GM12892 (cell line): Measurements from ENCODE around the gene SAMD1.
"Not testable (repeated sequence)": the region's sequence is repeated elsewhere in the genome, so short reads cannot be mapped to it uniquely, and the experiment has no call there.

Experiments
- DNase-seq: peaks from one replicate; pipeline ENCODE4 v3.0.0; 2011; ENCODE audit not compliant: insufficient read length
- FAIRE-seq: peaks from 2 replicates; lab custom pipeline; 2011; peaks lifted over from hg19 to GRCh38; lab: Jason Lieb, UNC
- POLR2A ChIP-seq: IDR thresholded peaks from 2 replicates; pipeline ENCODE4 v1.6.1; 2011; ENCODE audit warnings: low read depth, low read length, control low read depth
- POLR2AphosphoS5 ChIP-seq: IDR thresholded peaks from 2 replicates; pipeline ENCODE4 v1.6.1; 2011; ENCODE audit warnings: low read depth, low read length, control low read depth
- TAF1 ChIP-seq: IDR thresholded peaks from 2 replicates; pipeline ENCODE4 v1.6.1; 2011; ENCODE audit warnings: low read depth, mild to moderate bottlenecking, control low read depth, low read length, borderline replicate concordance

SAMD1 gene

DNA sequence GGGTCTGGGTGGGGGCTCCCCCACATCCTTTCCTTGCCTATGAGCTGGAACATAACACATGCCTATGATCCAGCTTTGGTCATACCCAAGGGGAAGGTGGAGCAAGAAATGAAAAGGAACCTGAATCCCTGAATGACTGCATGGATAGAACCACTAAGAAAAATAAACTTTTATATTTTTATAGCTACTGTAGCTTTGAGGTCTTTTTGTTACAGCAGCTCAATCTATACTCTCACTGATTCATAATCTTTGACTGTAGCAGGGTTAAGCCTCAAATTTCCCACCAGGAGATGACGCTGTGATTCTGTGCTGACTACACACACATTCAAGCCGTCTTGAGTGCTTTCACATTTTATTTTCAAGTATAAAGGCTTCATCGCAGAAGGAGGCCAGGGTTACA lies 37.5 kb downstream of the SAMD1 start:
- no peak for FAIRE-seq
- no peak for TF ChIP-seq POLR2A
- no peak for TF ChIP-seq TAF1
- DNase-seq = no peak

DNA sequence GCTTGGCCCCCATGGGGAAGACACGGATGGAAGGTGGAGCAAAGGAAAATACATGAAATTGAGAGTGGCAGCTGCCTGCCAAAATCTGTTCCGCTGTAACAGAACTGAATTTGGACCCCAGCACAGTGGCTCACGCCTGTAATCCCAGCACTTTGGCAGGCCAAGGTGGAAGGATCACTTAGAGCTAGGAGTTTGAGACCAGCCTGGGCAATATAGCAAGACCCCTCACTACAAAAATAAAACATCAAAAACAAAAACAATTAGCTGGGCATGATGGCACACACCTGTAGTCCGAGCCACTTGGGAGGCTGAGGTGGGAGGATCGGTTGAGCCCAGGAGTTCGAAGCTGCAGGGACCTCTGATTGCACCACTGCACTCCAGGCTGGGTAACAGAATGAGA lies 38.1 kb downstream of the SAMD1 start:
- FAIRE-seq (no peak), DNase-seq (no peak)
- no peak for TF ChIP-seq POLR2A
- no peak for TF ChIP-seq TAF1
- no peak for TF ChIP-seq POLR2AphosphoS5

DNA sequence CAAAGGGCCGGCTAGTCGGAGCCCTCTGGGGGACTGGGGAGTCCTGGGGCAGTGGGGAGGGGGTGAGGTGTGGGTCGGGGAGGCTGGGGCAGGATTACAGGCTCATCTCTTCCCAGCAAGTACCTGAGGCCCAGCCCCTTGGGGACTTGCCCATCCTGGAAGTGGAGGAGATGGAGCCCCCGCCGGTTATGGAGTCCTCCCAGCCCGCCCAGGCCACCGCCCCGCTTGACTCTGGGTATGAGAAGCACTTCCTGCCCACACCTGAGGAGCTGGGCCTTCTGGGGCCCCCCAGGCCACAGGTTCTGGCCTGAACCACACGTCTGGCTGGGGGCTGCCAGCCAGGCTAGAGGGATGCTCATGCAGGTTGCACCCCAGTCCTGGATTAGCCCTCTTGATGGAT lies 38.6 kb downstream of the SAMD1 start:
- no peak for TF ChIP-seq TAF1
- DNase-seq = no peak
- FAIRE-seq = no peak

DNA sequence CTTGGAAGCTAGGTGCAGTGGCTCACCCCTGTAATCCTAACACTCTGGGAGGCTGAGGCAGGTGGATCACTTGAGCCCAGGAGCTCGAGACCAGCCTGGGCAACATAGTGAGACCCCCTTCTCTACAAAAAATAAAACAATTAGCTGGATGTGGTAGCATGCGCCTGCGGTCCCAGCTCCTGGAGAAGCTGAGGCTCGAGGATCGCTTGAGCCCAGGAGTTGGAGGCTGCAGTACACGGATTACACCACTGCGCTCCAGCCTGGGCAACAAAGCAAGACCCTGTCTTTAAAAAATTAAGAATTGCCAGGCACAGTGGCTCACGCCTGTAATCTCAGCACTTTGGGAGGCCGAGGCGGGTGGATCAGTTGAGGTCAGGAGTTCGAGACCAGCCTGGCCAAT lies 39.6 kb downstream of the SAMD1 start:
- not testable (repeated sequence) for FAIRE-seq, DNase-seq

DNA sequence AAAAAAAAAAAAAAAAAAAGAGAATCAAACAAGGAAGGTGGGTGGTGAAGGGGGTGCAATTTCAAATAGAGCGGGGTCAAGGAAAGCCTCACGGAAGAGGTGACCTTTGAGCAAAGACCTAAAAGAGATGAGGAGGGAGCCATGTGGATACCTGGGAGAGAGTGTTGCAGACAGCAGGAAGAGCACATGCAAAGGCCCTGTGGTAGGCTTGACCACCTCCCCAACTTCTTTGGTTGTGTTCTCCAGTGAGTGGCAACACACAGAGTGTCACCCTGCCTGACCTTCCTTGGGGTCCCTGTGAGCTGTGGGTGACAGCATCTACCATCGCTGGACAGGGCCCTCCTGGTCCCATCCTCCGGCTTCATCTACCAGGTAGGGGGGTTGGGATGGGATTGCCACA lies 40.0 kb downstream of the SAMD1 start:
- DNase-seq (no peak), FAIRE-seq (no peak)
- TF ChIP-seq POLR2A (no peak), POLR2AphosphoS5 (no peak), TAF1 (no peak)

DNA sequence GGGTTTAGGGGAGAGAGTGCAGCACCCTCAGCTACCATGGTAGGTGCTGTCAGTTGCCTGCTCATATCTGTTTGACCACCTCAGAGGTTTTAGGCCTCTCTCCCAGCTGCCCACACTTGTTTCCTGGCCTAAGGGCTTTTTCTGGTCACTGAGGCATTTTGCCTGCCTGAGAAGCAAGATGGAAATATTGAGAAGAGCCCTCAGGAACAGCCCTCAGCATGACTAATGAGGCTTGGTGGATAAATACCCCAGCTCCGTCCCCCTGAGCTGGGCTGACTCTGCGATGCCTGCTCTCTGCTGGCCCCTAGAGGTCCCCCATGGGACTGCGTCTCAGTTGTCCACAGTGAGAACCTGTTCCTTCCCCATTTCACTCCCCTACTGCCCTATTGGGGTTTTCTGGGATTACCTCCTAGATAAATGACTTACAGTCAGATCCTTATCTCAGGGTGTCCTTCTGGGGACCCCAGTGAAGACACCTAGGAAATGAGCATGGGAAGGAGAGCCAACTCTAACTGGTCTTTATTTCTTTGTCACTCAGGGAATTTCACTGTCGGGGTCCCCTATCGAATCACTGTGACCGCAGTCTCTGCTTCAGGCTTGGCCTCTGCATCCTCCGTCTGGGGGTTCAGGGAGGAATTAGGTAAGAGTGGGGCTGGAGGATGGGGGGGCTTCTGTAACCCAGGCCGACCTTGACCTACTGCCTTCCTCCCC lies 42.0 kb downstream of the SAMD1 start:
- TF ChIP-seq TAF1 (no peak), POLR2AphosphoS5 (no peak), POLR2A (no peak)
- DNase-seq = no peak
- FAIRE-seq = peak; percentile 78

DNA sequence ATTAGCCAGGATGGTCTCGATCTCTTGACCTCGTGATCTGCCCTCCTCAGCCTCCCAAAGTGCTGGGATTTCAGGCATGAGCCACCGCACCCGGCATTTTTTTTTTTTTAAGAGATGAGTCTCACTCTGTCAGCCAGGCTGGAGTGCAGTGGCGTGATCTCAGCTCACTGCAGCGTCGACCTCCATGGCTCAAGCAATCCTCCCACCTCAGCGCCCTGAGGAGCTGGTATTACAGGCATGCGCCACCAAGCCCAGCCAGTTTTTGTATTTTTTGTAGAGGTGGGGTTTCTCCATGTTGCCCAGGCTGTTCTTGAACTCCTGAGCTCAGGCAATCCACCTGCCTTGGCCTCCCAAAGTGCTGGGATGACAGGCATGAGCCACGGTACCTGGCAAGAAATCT lies 42.7 kb downstream of the SAMD1 start:
- not testable (repeated sequence) for DNase-seq, FAIRE-seq

DNA sequence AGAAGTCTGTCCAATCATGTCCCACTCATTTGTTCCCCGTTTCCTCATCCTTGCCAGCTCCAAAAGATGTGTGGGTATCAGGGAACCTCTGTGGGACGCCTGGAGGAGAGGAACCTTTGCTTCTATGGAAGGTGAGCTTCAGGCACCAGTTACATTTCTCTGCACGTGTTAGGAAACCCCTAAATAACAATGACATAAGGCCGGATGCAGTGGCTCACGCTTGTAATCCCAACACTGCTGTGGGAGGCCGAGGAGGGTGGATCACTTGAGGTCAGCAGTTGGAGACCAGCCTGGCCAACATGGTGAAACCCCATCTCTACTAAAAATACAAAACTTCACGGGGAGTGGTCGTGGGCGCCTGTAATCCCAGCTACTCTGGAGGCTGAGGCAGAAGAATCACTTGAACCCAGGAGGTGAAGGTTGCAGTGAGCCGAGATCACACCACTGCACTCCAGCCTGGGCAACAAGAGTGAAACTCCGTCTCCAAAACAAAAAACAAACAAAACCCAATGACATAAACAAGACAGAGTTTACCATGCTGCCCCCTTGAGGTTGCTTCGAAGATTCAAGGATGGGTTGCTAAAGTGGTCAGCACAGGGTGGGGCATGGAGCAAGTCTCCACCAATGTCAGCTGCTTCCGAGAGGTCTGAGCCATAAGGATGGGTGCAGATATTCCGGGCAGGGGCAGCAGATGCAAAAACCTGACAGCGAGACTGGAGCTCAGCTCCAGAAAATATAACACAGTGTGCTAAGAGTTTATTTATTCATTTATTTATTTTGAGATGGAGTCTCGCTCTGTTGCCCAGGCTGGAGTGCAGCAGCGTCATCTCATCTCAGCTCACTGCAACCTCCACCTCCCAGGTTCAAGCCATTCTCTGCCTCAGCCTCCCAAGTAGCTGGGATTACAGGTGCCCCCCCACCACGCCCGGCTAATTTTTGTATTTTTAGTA lies 47.6 kb downstream of the SAMD1 start:
- FAIRE-seq = peak; percentile 78
- DNase-seq = not testable (repeated sequence)

DNA sequence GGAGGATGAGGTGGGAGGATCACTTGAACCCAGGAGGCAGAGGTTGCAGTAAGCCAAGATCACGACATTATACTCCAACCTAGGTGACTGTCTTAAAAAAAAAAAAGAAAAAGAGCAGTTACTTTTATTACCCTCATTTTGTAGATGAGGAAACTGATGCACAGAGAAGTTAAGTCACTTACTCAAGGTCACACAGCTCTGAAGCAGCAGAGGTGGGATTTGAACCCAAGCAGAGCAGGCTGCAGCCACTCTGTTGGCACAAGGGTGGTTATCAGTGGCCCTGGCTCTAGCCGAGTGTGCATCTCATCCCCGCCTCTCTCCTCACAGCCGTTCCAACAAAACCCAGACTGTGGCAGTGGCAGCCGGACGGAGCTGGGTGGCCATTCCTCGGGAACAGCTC lies 51.4 kb downstream of the SAMD1 start:
- TF ChIP-seq POLR2A = no peak
- TF ChIP-seq POLR2AphosphoS5 = no peak
- TF ChIP-seq TAF1 = no peak
- FAIRE-seq (no peak), DNase-seq (no peak)
